PFSK-1 (cell line): ENCODE results near the gene CNTNAP2.

Experiments used
- FOXP2 ChIP-seq: optimal IDR thresholded peaks from 2 replicates; pipeline ENCODE3; 2011; ENCODE audit warnings: borderline replicate concordance, control low read depth, inconsistent platforms; ENCODE audit not compliant: insufficient read depth; ENCODE audit errors: extremely low read length, extremely low read depth
- POLR2AphosphoS5 ChIP-seq: IDR thresholded peaks from 2 replicates; pipeline ENCODE4 v1.6.1; 2012; ENCODE audit warnings: low read depth, mild to moderate bottlenecking, control low read depth, low read length, moderate library complexity
- REST ChIP-seq, 2 experiments: IDR thresholded peaks; 2 replicates each; pipeline versions ENCODE4 v1.6.1 to v1.8.0; 2011 to 2012; ENCODE audit warnings: low read depth in 2 of 2, low read length in 2 of 2, control low read depth in 1 of 2, inconsistent platforms in 1 of 2, mild to moderate bottlenecking in 1 of 2, moderate library complexity in 1 of 2; ENCODE audit not compliant: insufficient read depth in 1 of 2
- TAF1 ChIP-seq: IDR thresholded peaks from 2 replicates; pipeline ENCODE4 v1.6.1; 2012; ENCODE audit warnings: low read length, control low read depth, borderline replicate concordance; ENCODE audit not compliant: insufficient read depth

- TF ChIP-seq REST (IDR thresholded peaks at IDR 0.05; ENCODE audit: insufficient read depth in 1 of 2, low read depth in 2 of 2, low read length in 2 of 2) (no peak), POLR2AphosphoS5 (no peak), TAF1 (no peak), FOXP2 (no peak)
Measured at GRCh38 chr7:147483634-147484292, 1367.2 kb downstream of the CNTNAP2 start.
